HFFc6 (cell line): ENCODE data around the gene MTA1. TPM values are rescaled to one million over a fixed set of nuclear protein-coding genes. Genes with fewer than 3 reads are reported as not detected.

Source experiments
- DNase-seq: peaks from one replicate; pipeline ENCODE4 v3.0.0-alpha.2; 2018
- H3K27ac Mint-ChIP-seq: 2 replicates; pipeline ENCODE4 v1.8.0; 2020; ENCODE audit warnings: mild to moderate bottlenecking, mixed read lengths
- H3K27me3 Mint-ChIP-seq: 2 replicates; pipeline ENCODE4 v1.8.0; 2021; ENCODE audit warnings: mild to moderate bottlenecking, moderate library complexity, mixed read lengths; ENCODE audit not compliant: insufficient read depth
- H3K36me3 Mint-ChIP-seq: 2 replicates; pipeline ENCODE4 v1.8.0; 2021; ENCODE audit warnings: low read depth, mixed read lengths
- H3K4me1 Mint-ChIP-seq: 2 replicates; pipeline ENCODE4 v1.8.0; 2020; ENCODE audit warnings: low read depth, mixed read lengths
- H3K4me3 Mint-ChIP-seq: 2 replicates; pipeline ENCODE4 v1.8.0; 2020; ENCODE audit warnings: mild to moderate bottlenecking, moderate library complexity, mixed read lengths
- H3K9me3 Mint-ChIP-seq: 2 replicates; pipeline ENCODE4 v1.8.0; 2020; ENCODE audit warnings: mild to moderate bottlenecking, mixed read lengths
- total RNA-seq, 6 experiments: library from RNA; stranded (reverse); fragmentation: NEBNext Ultra II Directional; extraction: Animal tissue kit (Norgen Biotek cat#: 25700); gene quantifications; 2 replicates in 1 of 6; 3 replicates in 5 of 6; pipeline ENCODE4 v1.2.3, GENCODE V29; 2021
- TF ChIP-seq, protein P1 (sequence below): fragments of 200-600 bp; sonication (generic); IDR thresholded peaks from 2 replicates; pipeline ENCODE4 v1.5.0; 2021; ENCODE audit warnings: antibody characterized with exemption, mild to moderate bottlenecking

Gene MTA1
- total RNA-seq, 6 experiments from 2014 or later, result 67.5 to 71.3 (median 69.2) TPM

DNA sequence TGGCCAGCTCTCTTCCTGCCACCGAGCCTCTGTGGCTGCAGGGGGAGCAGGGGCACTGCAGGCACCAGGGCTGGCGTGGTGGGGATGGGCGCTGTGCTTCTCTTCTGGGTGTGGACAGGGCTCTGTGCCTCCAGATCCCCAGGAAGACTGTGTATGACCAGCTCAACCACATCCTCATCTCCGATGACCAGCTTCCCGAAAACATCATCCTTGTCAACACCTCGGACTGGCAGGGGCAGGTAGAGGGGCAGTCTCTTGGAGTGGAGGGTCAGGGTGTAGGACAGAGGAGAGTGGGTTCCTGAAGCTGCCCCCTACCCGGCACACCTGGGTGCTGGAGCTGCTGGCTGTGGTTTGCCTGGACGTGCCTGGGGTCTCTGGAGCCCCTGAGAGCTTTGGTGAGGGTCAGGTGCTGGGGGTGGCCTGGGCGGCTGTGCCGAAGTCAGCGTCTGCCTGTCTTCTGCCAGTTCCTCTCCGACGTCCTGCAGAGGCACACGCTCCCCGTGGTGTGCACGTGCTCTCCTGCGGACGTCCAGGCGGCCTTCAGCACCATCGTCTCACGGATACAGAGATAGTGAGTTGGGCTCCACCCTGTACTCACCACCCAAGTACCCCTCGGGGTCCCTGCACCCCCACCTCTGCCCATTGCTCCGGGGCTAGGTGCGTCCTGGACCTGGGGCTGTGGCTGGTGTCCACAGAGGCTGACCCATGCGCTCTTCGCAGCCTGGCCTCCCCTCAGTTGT lies 37.1 kb upstream of the MTA1 start:
- H3K27ac Mint-ChIP-seq, result no peak overlapping the region
- TF ChIP-seq, protein P1, sequence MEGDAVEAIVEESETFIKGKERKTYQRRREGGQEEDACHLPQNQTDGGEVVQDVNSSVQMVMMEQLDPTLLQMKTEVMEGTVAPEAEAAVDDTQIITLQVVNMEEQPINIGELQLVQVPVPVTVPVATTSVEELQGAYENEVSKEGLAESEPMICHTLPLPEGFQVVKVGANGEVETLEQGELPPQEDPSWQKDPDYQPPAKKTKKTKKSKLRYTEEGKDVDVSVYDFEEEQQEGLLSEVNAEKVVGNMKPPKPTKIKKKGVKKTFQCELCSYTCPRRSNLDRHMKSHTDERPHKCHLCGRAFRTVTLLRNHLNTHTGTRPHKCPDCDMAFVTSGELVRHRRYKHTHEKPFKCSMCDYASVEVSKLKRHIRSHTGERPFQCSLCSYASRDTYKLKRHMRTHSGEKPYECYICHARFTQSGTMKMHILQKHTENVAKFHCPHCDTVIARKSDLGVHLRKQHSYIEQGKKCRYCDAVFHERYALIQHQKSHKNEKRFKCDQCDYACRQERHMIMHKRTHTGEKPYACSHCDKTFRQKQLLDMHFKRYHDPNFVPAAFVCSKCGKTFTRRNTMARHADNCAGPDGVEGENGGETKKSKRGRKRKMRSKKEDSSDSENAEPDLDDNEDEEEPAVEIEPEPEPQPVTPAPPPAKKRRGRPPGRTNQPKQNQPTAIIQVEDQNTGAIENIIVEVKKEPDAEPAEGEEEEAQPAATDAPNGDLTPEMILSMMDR, result no peak
- H3K4me1 Mint-ChIP-seq, result no peaks in the 10 kb centered on the region
- no peak for DNase-seq
- H3K9me3 Mint-ChIP-seq, result no peaks in the 10 kb centered on the region
- H3K36me3 Mint-ChIP-seq, result peaks cover 5% of the 10 kb centered on the region; the same call in 1 of the 2 replicates
- no peak overlapping the region for H3K4me3 Mint-ChIP-seq
- peaks cover 1% of the 10 kb centered on the region; the same call in 1 of the 2 replicates for H3K27me3 Mint-ChIP-seq

DNA sequence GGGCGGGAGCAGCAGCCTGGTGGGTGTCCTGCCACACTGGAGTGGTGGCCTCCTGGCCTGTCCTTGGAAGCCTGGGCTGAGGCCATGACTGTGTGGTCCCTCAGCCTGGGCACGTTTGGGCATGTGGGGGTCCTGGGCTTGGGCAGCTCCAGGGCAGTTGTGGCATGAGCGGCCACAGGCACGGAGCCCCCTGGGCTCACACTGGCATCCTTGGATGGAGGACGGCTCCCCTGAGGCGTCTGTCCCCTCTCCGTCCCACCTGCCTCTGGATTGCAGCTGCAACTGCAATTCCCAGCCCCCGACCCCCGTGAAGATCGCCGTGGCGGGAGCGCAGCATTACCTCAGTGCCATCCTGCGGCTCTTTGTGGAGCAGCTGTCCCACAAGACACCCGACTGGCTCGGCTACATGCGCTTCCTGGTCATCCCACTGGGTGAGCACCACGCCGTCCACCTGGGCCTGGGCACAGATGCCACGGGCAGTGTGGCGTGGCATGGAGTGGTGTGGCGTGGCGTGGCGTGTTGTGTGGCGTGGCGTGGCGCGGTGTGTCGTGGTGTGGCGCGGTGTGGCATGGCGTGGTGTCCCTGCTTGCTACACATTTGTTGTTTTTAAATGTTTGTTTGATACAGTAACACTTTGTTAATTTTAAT lies 36.4 kb upstream of the MTA1 start:
- Mint-ChIP-seq H3K4me3 (no peak overlapping the region), H3K27ac (no peak overlapping the region), H3K36me3 (peaks cover 5% of the 10 kb centered on the region; the same call in 1 of the 2 replicates), H3K27me3 (no peaks in the 10 kb centered on the region), H3K4me1 (no peaks in the 10 kb centered on the region), H3K9me3 (no peaks in the 10 kb centered on the region)
- DNase-seq, result no peak
- TF ChIP-seq, protein P1, result no peak

DNA sequence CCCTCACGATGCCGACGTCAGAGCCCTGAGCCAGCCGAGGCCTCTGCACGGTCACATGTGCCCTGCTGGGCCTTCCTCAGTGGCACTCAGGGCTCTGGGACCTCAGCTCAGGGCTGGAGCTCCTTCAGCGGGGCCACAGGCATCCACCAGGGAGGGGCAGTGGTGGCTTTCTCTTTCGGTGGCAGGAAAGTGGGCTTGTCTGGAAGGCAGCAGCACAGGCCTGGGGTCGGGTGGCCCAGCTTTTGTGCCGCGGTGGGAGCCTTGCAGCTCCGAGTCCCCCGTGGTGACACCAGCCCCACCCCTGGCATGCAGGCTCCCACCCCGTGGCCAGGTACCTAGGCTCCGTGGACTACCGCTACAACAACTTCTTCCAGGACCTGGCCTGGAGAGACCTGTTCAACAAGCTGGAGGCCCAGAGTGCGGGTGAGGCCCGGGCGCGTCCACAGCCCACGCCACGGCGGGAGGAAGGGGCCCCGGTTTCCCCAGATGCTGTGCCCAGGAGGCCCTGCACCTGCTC lies 35.5 kb upstream of the MTA1 start:
- H3K4me1 Mint-ChIP-seq, result no peaks in the 10 kb centered on the region
- no peak for DNase-seq

DNA sequence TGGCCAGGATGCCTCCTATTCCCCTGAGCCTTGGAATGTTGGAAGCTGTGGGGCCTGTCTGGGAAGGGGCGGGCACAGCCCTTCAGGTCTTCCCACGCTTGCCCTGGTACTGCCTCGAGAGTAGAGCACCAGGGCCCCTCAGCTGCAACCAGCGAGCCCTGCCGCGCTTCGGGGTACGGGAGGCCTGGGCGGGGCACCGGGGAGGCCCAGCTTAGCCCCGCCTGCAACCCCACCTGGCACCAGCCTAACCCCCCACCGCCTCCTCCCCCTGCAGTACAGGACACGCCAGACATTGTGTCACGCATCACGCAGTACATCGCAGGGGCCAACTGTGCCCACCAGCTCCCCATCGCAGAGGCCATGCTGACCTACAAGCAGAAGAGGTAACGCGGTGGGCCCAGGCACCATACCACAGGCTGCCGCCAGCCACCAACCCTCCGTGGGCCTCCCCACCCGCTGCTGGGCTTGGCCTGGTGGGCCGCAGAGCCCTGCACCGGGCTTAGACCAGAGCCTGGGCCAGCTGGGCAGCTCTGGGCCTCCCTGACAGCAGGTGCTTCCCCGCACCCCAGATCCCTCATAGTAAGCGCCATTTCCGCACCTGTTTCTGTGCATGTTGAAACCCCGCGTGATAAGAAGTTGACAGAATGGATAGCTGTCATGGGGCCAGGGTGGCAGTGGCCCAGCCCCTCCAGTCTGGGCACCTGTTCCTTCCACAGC lies 34.9 kb upstream of the MTA1 start:
- Mint-ChIP-seq H3K9me3 (no peaks in the 10 kb centered on the region), H3K27ac (no peak overlapping the region), H3K4me1 (no peaks in the 10 kb centered on the region), H3K27me3 (no peaks in the 10 kb centered on the region), H3K36me3 (peaks cover 5% of the 10 kb centered on the region; the same call in 1 of the 2 replicates), H3K4me3 (no peak overlapping the region)
- no peak for DNase-seq
- TF ChIP-seq, protein P1, result no peak

More for the DNA sequence above, 35.5 kb upstream of the MTA1 start:
- Mint-ChIP-seq H3K4me3 (no peak overlapping the region), H3K36me3 (peaks cover 5% of the 10 kb centered on the region; the same call in 1 of the 2 replicates), H3K27me3 (no peaks in the 10 kb centered on the region), H3K9me3 (no peaks in the 10 kb centered on the region), H3K27ac (no peak overlapping the region)
- TF ChIP-seq, protein P1, result no peak

DNA sequence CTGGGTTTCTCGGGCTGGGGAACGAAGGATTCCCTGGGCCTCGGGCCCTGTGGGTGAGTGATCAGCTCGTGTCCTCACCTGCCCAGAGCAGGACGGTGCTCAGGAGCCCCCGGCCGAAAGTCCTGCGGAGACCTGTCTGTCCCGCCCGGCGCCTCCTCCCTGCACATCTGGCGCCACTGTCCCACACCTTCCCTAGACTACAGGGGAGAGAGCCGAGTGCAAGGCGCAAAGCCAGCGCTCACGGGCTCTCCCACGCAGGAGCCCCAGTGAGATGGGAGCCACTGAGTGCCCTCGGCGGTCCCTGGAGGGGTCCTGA lies 34.3 kb upstream of the MTA1 start:
- no peak for DNase-seq
- H3K27ac Mint-ChIP-seq, result no peak overlapping the region
- no peaks in the 10 kb centered on the region for H3K9me3 Mint-ChIP-seq
- TF ChIP-seq, protein P1, result no peak
- peaks cover 5% of the 10 kb centered on the region; the same call in 1 of the 2 replicates for H3K36me3 Mint-ChIP-seq
- no peak overlapping the region for H3K4me3 Mint-ChIP-seq
- H3K27me3 Mint-ChIP-seq, result no peaks in the 10 kb centered on the region
- H3K4me1 Mint-ChIP-seq, result no peaks in the 10 kb centered on the region
